Neural progenitor cell (in vitro differentiated cells): ENCODE results near the gene KCTD16. TPM values are rescaled to one million over a fixed set of nuclear protein-coding genes. Genes with fewer than 3 reads are reported as not detected.

Experiments used
- DNase-seq: peaks from one replicate; pipeline ENCODE4 v3.0.0-alpha.2; 2016; ENCODE audit warnings: low spot score
- H2AFZ ChIP-seq: fragments of 200-600 bp; sonication (generic); replicated peaks from 2 replicates; pipeline ENCODE4 v1.6.1; 2016; ENCODE audit warnings: antibody characterized with exemption
- H3F3A ChIP-seq: fragments of 200-600 bp; sonication (generic); 2 replicates; pipeline ENCODE4 v1.6.1; 2016; ENCODE audit warnings: antibody characterized with exemption, low read depth
- H3K27ac ChIP-seq: fragments of 200-600 bp; sonication (generic); 2 replicates; pipeline ENCODE4 v1.5.1; 2016; ENCODE audit warnings: mild to moderate bottlenecking
- H3K27me3 ChIP-seq: fragments of 200-600 bp; sonication (generic); 2 replicates; pipeline ENCODE4 v1.6.1; 2016; ENCODE audit warnings: mild to moderate bottlenecking, moderate library complexity
- H3K36me3 ChIP-seq: fragments of 200-600 bp; sonication (generic); 2 replicates; pipeline ENCODE4 v1.5.1; 2016
- H3K4me1 ChIP-seq: fragments of 200-600 bp; sonication (generic); 2 replicates; pipeline ENCODE4 v1.6.1; 2016; ENCODE audit warnings: mixed run types
- H3K4me2 ChIP-seq: fragments of 200-600 bp; sonication (generic); 2 replicates; pipeline ENCODE4 v1.6.1; 2016
- H3K4me3 ChIP-seq: fragments of 200-600 bp; sonication (generic); 2 replicates; pipeline ENCODE4 v1.5.1; 2016
- H3K79me2 ChIP-seq: fragments of 200-600 bp; sonication (generic); 2 replicates; pipeline ENCODE4 v1.6.1; 2016; ENCODE audit warnings: low read depth
- H3K9ac ChIP-seq: fragments of 200-600 bp; sonication (generic); 2 replicates; pipeline ENCODE4 v1.6.1; 2016
- H3K9me3 ChIP-seq: fragments of 200-600 bp; sonication (generic); 2 replicates; pipeline ENCODE4 v1.5.1; 2016; ENCODE audit warnings: low read depth
- H4K20me1 ChIP-seq: fragments of 200-600 bp; sonication (generic); 2 replicates; pipeline ENCODE4 v1.6.1; 2016; ENCODE audit warnings: low read depth
- H3K27ac Mint-ChIP-seq: 3 replicates; pipeline ENCODE4 v1.8.0; 2021; ENCODE audit warnings: mixed read lengths
- H3K27me3 Mint-ChIP-seq: 2 replicates; pipeline ENCODE4 v1.8.0; 2022; ENCODE audit warnings: low read depth, mild to moderate bottlenecking, inconsistent platforms, moderate library complexity, mixed read lengths; ENCODE audit not compliant: insufficient read depth
- H3K36me3 Mint-ChIP-seq: 3 replicates; pipeline ENCODE4 v1.8.0; 2021; ENCODE audit warnings: mixed read lengths
- H3K4me1 Mint-ChIP-seq: 3 replicates; pipeline ENCODE4 v1.8.0; 2021; ENCODE audit warnings: mixed read lengths
- H3K4me3 Mint-ChIP-seq: 3 replicates; pipeline ENCODE4 v1.8.0; 2021; ENCODE audit warnings: mild to moderate bottlenecking, moderate library complexity, mixed read lengths
- H3K9me3 Mint-ChIP-seq: 3 replicates; pipeline ENCODE4 v1.8.0; 2020; ENCODE audit warnings: mixed read lengths
- EZH2 ChIP-seq: fragments of 200-600 bp; sonication (generic); IDR thresholded peaks from 2 replicates; pipeline ENCODE4 v1.6.1; 2017; ENCODE audit warnings: antibody characterized with exemption, mild to moderate bottlenecking, moderate library complexity
- EZH2phosphoT487 ChIP-seq: fragments of 200-600 bp; sonication (generic); IDR thresholded peaks from 2 replicates; pipeline ENCODE4 v1.6.1; 2017; ENCODE audit warnings: antibody characterized with exemption
- total RNA-seq: library from RNA; depleted of rRNA; stranded (reverse); fragments of >200 nt; gene quantifications from 2 replicates; pipeline ENCODE4 v1.2.3, GENCODE V29; 2015; ENCODE audit warnings: low replicate concordance
- TF ChIP-seq, protein P1 (sequence below): fragments of 200-600 bp; sonication (generic); IDR thresholded peaks from 2 replicates; pipeline ENCODE4 v1.5.1; 2017; ENCODE audit warnings: antibody characterized with exemption, mild to moderate bottlenecking

Gene KCTD16
- total RNA-seq, 1 donor from 2014 or later, result 1.6 TPM

DNA sequence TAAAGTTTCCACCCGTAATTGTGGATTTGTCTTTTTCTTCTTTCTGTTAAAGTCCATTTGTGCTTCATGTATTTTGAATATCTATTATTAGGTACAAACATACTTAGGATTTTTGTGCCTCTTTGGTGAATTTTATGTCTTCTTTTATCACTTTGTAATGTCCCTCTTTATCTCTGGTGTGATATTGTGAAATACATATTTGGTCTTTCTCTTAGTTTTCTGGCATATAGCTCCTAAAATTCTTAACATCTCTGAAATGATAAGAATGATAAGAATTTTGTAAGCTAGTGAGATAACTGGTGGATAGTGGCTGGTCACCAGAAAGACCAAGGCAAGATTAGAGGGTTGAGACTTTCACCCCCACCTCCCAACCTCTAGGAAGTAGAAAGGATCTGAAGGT, 111.1 kb downstream of the KCTD16 start:
- H3K9me3 Mint-ChIP-seq, result no peaks in the 10 kb centered on the region

DNA sequence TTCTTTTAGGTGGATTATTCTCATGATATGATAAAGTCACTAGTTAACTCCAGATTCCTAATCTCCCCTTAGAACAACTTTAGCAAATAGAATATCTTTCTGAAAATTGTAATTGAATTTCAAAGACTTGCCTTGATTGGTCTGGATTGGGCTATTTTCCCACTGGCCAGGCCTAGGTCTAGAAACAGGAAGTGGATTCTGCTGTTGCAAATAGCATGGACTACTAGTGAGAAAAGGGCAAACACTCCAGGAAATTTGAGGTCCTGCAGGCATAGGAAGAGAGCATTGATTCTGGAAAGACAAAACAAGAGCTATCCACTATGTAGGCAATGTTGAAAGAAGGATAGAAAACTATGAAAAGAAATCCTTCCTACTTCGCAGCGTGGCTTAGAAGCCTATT, 113.4 kb downstream of the KCTD16 start:
- Mint-ChIP-seq H3K9me3 (no peaks in the 10 kb centered on the region), H3K4me3 (no peak overlapping the region), H3K27ac (no peak overlapping the region)

More for the DNA sequence above, 111.1 kb downstream of the KCTD16 start:
- no peaks in the 10 kb centered on the region for H3K9me3 ChIP-seq
- H3K36me3 ChIP-seq, result no peaks in the 10 kb centered on the region
- no peaks in the 10 kb centered on the region for H3K4me1 ChIP-seq
- no peaks in the 10 kb centered on the region for H3K36me3 Mint-ChIP-seq
- no peaks in the 10 kb centered on the region for H3K27me3 Mint-ChIP-seq
- no peak overlapping the region for H2AFZ ChIP-seq
- H3K79me2 ChIP-seq, result no peaks in the 10 kb centered on the region
- H3K27ac ChIP-seq, result no peak overlapping the region
- no peak overlapping the region for H3K4me3 Mint-ChIP-seq
- no peak overlapping the region for H3K4me2 ChIP-seq
- peaks cover 7% of the 10 kb centered on the region for H3K4me1 Mint-ChIP-seq
- H3K9ac ChIP-seq, result no peak overlapping the region
- H3K27me3 ChIP-seq, result no peaks in the 10 kb centered on the region
- H3K27ac Mint-ChIP-seq, result no peak overlapping the region
- H3K4me3 ChIP-seq, result no peak overlapping the region
- H3F3A ChIP-seq, result no peaks in the 10 kb centered on the region
- no peak for DNase-seq
- H4K20me1 ChIP-seq, result no peaks in the 10 kb centered on the region
- no peak for TF ChIP-seq EZH2
- TF ChIP-seq, protein P1, sequence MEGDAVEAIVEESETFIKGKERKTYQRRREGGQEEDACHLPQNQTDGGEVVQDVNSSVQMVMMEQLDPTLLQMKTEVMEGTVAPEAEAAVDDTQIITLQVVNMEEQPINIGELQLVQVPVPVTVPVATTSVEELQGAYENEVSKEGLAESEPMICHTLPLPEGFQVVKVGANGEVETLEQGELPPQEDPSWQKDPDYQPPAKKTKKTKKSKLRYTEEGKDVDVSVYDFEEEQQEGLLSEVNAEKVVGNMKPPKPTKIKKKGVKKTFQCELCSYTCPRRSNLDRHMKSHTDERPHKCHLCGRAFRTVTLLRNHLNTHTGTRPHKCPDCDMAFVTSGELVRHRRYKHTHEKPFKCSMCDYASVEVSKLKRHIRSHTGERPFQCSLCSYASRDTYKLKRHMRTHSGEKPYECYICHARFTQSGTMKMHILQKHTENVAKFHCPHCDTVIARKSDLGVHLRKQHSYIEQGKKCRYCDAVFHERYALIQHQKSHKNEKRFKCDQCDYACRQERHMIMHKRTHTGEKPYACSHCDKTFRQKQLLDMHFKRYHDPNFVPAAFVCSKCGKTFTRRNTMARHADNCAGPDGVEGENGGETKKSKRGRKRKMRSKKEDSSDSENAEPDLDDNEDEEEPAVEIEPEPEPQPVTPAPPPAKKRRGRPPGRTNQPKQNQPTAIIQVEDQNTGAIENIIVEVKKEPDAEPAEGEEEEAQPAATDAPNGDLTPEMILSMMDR, result no peak
- TF ChIP-seq EZH2phosphoT487, result no peak

DNA sequence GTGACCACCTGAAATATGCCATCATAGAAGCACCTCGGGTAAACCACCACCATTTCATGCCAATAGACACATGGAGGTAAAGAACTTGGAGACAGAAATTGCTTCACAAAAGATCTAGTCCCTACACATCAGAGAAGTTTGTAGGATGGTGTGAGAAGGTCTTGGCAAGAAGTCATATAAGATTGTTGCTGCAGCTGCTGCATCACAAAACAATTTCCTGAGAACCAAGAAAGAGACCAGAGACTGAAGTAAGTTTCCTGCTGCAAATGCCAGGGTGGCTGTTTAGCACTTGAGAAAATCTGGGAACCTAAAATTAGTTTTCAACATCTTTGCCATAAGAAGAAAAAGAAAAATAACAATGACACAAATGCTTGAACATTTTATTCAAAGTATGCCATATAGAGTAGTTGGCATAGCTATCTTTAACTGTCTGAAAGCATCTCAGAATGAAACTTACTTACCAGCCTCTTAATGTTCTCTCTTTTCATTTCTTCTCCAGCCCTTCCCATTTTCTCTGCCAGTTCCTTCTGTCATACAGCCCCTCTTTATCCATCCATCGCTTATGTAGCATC, 114.3 kb downstream of the KCTD16 start:
- TF ChIP-seq EZH2phosphoT487, result no peak
- no peak for TF ChIP-seq EZH2
- TF ChIP-seq, protein P1, result no peak
- Histone ChIP-seq H3K27ac (no peak overlapping the region), H3K36me3 (no peaks in the 10 kb centered on the region), H3K27me3 (no peaks in the 10 kb centered on the region), H3K4me2 (no peak overlapping the region), H3K9me3 (no peaks in the 10 kb centered on the region), H4K20me1 (no peaks in the 10 kb centered on the region), H2AFZ (no peak overlapping the region), H3K4me3 (no peak overlapping the region), H3K9ac (no peak overlapping the region), H3K79me2 (no peaks in the 10 kb centered on the region), H3K4me1 (no peaks in the 10 kb centered on the region), H3F3A (no peaks in the 10 kb centered on the region)
- Mint-ChIP-seq H3K27me3 (no peaks in the 10 kb centered on the region), H3K36me3 (no peaks in the 10 kb centered on the region), H3K27ac (no peak overlapping the region), H3K9me3 (no peaks in the 10 kb centered on the region), H3K4me1 (peaks cover 7% of the 10 kb centered on the region), H3K4me3 (no peak overlapping the region)
- no peak for DNase-seq

More for the DNA sequence above, 113.4 kb downstream of the KCTD16 start:
- peaks cover 7% of the 10 kb centered on the region for H3K4me1 Mint-ChIP-seq
- Histone ChIP-seq H3K27me3 (no peaks in the 10 kb centered on the region), H3K79me2 (no peaks in the 10 kb centered on the region), H3K36me3 (no peaks in the 10 kb centered on the region), H3F3A (no peaks in the 10 kb centered on the region), H2AFZ (peak overlapping the region; percentile 46), H3K9ac (no peak overlapping the region), H3K4me2 (no peak overlapping the region), H4K20me1 (no peaks in the 10 kb centered on the region), H3K4me3 (no peak overlapping the region), H3K4me1 (no peaks in the 10 kb centered on the region), H3K9me3 (no peaks in the 10 kb centered on the region), H3K27ac (no peak overlapping the region)
- DNase-seq, result no peak
- H3K27me3 Mint-ChIP-seq, result no peaks in the 10 kb centered on the region
- no peak for TF ChIP-seq EZH2phosphoT487
- TF ChIP-seq, protein P1, result no peak
- TF ChIP-seq EZH2, result no peak
- no peaks in the 10 kb centered on the region for H3K36me3 Mint-ChIP-seq
